Measurements from ENCODE around the gene FYB1. TPM values are rescaled to one million over a fixed set of nuclear protein-coding genes. Genes with fewer than 3 reads are reported as not detected.

Gene FYB1
- total RNA-seq, 1 experiment from 2014 or later, result not detected

GRCh38 chr5:39156082-39156481, 63.3 kb downstream of the FYB1 start:
- Histone ChIP-seq H3K56ac (ENCODE audit: insufficient read length, low read depth, low read length) (no peak overlapping the region), H3K9ac (ENCODE audit: extremely low read depth, insufficient read length, low read length) (no peak overlapping the region), H3K18ac (ENCODE audit: insufficient read length, low read depth, low read length) (no peak overlapping the region), H3K27me3 (ENCODE audit: insufficient read depth, low read length) (no peaks in the 10 kb centered on the region), H3K23ac (ENCODE audit: insufficient read length, low read depth, low read length) (no peak overlapping the region), H2BK12ac (ENCODE audit: insufficient read length, low read depth, low read length) (no peak overlapping the region), H2BK120ac (ENCODE audit: low read depth, low read length, poor library complexity, severe bottlenecking) (no peak overlapping the region), H4K91ac (ENCODE audit: insufficient read length, low read depth, low read length) (no peak overlapping the region), H3K79me2 (ENCODE audit: insufficient read depth, low read length) (no peaks in the 10 kb centered on the region), H2BK5ac (ENCODE audit: insufficient read length, low read length) (no peak overlapping the region), H3K27ac (ENCODE audit: insufficient read length, low read depth, low read length) (no peak overlapping the region), H3K4me1 (ENCODE audit: insufficient read depth, low read length) (no peaks in the 10 kb centered on the region), H3T11ph (ENCODE audit: low read length) (no peak overlapping the region), H2BK15ac (ENCODE audit: low read depth, low read length) (no peak overlapping the region), H3K79me1 (ENCODE audit: insufficient read depth, low read depth, low read length, poor library complexity, severe bottlenecking) (no peaks in the 10 kb centered on the region), H3K4ac (ENCODE audit: low read depth, low read length) (no peak overlapping the region), H4K20me1 (ENCODE audit: control insufficient read depth, insufficient read depth, insufficient read length) (no peaks in the 10 kb centered on the region), H4K8ac (replicated peaks; ENCODE audit: insufficient read length, low read depth, low read length) (no peak overlapping the region), H2BK20ac (ENCODE audit: low read depth, low read length, poor library complexity, severe bottlenecking) (no peak overlapping the region), H2AFZ (ENCODE audit: low read length) (no peak overlapping the region), H3K9me3 (ENCODE audit: control insufficient read depth, low read depth, low read length) (no peaks in the 10 kb centered on the region), H3K23me2 (ENCODE audit: insufficient read length, low read depth, low read length, poor library complexity, severe bottlenecking) (no peaks in the 10 kb centered on the region), H4K5ac (ENCODE audit: insufficient read length, low read depth, low read length) (no peak overlapping the region), H3K4me2 (ENCODE audit: insufficient read depth, insufficient read length, low read length) (no peak overlapping the region), H3K14ac (ENCODE audit: insufficient read depth, low read length) (no peak overlapping the region), H2AK5ac (ENCODE audit: insufficient read length, low read length) (no peak overlapping the region)
- H3K27me3 Mint-ChIP-seq (ENCODE audit: low read depth), result no peaks in the 10 kb centered on the region; the same call in 1 of the 2 replicates
- DNase-seq, result no peak
- no peak overlapping the region for H3K4me3 Mint-ChIP-seq
- no peak overlapping the region for H3K27ac Mint-ChIP-seq
- TF ChIP-seq CTCF (conservative IDR thresholded peaks at IDR 0.05), result no peak
- no CpG with 5 or more reads among the region's 4 CpGs for WGBS (ENCODE audit: extremely low coverage, insufficient read length, low lambda C conversion rate)
- H3K4me1 Mint-ChIP-seq, result no peaks in the 10 kb centered on the region
- H3K36me3 Mint-ChIP-seq (ENCODE audit: insufficient read depth in 1 of 3, low read depth in 3 of 3), result no peaks in the 10 kb centered on the region
- no peaks in the 10 kb centered on the region for H3K9me3 Mint-ChIP-seq

All from H9 (cell line).